ENCODE measurements around the gene MPG.

Gene MPG

DNA sequence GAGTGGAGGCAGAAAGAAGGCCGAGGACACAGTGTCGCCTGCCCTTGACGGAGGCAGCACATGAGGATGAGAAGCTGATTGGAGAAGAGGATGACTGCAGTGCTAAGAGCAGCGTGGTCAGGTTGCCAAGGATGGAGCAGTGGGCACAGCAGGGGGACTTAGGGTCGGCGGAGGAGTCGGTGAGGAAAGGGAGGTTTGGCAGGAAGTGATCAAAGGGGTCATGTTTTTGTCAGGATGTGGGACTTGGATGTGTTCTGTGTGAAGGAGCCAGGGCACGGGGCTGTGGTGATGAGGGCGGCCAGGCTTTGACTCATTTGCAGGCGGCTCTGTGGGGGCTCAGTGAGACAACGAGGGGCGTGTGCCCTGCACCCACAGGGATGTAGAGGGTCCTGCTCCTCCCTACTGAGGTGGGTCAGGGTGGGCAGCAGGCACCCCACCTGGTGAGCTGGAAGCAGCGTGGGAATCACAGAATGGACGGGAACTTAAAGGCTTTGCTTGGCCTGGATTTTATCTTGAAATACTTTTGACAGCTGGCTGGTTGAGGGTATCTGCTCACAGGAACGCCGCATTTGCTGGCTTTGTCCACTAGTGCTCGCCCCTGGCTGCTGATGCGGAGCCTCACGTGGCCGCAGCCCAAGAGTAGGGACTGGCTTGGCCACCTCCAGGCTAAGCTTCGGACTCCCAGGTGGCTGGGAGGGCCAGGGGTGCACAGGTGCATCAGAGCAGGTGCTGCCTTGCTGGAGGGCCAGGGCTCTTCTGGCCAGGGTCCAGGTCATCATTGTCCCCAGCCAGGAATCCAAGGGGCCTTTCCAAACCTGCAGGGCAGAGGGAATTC, 6.0 kb downstream of the MPG start:
- peak; percentile 64 for DNase-seq

DNA sequence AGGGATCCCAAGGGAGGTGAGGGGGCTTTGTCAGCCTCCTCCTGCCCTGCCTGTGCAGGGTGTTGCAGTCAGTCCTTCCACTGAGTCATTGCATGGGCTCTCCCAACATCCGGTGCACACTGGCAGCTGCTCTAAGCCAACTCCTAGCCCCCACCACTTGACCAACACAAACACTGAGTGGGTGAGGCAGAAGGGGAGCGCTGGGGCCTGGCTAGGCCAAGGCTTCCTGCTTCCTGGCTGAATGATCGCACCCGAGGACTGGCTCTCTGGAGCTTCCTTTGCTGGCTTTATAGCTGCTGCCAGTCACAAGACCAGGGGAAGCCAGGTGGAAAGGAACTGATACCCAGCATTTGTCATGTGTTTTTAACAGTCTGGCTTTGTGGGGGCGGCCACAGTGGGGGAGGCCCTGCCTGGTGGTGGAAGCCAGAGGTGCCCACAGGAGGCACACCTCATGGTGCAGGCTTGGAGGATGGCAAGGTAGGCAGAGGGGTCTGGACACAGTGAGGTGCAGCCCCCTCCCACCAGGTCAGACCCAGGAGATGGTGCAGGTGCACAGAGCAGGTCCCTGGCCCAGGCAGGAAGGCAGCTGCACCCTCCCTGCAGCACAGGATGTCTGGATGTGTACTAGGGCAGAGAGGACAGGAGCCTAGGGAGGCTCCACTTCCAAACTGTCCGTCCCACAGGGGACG, 6.8 kb downstream of the MPG start:
- DNase-seq, result peak; percentile 86

- no peak for DNase-seq
Measured at GRCh38 chr16:85407-85782, 7.4 kb downstream of the MPG start.

- DNase-seq, result no peak
Measured at GRCh38 chr16:85865-86264, 7.8 kb downstream of the MPG start.

- DNase-seq, result no peak
Measured at GRCh38 chr16:86483-86952, 8.5 kb downstream of the MPG start.

DNA sequence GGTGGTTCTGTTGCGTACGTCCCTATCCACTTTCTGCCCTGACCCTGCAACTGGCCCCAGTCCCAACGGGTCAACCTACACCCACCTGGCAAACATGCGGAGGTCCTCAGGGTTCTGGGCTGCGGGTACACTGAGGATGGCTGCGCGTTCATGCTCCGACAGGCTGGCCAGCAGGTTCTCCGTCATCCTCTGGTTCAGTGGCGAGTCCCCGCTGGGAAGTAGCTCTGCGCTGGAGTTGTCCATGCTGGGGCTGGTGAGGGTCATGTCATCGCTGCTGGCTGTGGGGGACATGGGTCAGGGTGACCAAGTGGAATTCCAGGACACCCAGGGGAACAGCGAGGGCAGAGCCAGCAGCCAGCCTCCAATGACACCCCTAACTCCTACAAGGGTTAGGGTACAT, 10.6 kb downstream of the MPG start:
- DNase-seq, result no peak

DNA sequence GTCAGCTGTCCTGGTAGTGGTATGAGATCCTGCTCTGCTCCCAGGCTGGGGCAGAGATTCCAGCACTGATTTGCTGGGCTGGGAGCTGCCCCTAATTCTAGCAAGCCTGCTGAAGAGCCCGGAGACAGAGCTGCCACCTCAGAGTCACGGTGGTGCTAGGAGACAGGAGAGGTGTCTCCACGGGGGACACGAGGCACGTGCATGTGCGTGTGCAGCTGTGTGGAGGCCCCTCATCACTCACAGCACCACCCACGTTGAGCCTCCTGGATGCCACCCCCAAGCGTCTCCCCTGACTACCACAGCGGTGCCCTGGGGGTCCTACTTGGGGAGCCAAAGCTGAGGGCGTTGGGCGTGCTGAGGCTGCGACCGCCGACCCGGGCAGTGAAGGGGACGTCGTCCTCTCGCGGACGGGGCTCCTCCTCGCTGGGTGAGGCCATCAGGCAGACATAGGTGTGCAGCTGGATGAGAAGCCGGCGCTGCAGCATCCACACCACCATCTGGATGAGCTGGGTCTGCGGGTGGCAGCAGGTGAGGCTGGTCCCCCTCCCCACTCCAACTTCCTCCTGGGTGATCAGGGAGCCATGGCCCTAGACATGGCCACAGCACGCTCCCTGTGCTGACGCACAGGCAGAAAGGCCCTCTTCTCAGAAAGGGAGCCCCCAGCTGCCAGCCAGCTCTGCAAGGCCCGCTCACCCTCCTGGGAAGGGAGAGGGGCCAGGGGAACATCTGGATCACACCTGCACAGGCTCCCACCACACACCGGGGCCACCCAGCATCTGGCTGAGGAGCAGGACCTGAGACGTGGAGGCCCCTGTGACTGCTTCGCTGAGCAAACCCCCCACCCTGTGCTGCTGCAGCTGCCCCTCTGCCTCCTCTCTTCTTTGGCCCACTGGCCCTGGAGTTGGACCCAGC, 11.6 kb downstream of the MPG start:
- no peak for DNase-seq

DNA sequence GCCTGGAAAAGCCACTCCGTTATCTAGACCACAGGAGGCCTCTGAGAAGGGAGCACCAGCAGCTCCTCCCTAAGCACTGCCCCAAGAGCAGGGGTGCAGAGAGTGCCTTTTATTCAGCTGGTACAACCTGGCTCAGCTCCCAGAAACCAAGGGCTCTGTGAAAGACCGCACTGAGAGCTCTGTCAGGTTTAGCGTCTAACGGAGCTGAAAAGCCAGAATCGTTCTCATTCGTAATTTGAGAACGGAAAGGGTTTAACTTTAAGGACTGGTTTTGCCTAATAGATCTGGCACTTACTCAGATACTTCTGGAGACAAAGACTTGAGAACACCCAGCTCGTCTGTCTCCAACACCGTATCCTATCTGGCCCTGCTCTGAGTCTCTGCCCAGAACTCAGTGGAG, 13.5 kb downstream of the MPG start:
- DNase-seq, result peak; percentile 91

- DNase-seq, result peak; percentile 39
Measured at GRCh38 chr16:92431-93339, 14.7 kb downstream of the MPG start.

GRCh38 chr16:94918-95265, 16.9 kb downstream of the MPG start:
- no peak for DNase-seq

GRCh38 chr16:96935-97381, 18.9 kb downstream of the MPG start:
- DNase-seq, result peak; percentile 85

DNA sequence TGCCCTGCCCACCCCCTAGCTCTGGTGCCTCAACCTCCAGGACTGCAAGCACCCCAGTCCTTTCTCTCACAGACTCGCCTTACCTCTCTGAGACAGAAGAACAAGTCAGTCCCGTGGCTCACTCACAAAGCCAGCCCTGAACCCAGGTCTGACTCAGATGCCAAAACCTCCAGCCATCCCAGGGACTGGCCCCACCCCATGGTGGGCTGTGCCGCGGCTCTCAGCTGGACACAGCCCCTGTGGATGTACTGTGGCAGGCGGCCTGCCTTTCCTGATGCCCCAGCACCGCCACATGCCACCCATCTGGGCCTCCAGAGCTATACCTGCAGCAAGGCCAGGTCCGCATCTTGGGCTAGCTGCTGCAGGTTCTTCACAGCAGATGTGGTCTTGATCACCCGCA, 19.8 kb downstream of the MPG start:
- no peak for DNase-seq

DNA sequence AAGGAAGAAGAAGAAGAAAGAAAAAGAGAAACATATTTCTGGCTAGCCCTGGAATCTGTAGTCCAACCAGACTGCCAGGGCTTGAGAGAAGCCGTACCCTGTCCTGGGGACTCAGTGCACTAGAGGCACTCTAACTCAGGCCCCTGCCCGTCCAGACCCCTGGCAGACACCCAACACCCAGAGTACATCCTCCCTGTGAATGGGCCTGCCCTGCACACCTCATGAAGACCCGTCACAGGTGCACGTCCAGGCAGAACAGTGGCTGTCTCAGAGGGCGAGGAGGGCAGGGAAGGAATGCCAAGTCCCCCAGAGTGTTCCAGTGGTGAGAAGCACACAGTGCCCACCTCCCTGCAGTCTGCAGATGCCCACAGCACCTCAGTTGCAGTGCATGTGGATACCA, 23.0 kb downstream of the MPG start:
- DNase-seq, result no peak

DNA sequence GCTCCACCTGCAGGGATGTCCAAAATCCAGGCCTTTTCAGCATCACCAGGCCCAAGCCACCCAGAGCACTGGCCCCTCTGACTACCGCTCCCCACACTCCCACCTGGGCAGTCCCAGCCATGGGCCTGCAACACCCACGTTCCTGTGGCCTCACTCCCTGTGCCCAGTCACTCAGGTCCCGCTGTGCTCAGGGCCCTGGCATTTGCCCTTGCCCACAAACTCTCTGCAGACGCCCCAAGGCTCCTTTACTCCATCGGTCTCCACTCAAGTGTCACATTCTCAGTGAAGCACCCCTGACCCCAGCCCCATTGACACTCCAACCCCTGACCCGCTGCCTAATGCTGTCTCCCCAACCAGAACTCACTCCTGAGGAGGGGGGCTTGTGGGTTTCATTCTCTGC, 23.6 kb downstream of the MPG start:
- DNase-seq, result no peak

- no peak for DNase-seq
Measured at GRCh38 chr16:102060-102855, 24.2 kb downstream of the MPG start.

DNA sequence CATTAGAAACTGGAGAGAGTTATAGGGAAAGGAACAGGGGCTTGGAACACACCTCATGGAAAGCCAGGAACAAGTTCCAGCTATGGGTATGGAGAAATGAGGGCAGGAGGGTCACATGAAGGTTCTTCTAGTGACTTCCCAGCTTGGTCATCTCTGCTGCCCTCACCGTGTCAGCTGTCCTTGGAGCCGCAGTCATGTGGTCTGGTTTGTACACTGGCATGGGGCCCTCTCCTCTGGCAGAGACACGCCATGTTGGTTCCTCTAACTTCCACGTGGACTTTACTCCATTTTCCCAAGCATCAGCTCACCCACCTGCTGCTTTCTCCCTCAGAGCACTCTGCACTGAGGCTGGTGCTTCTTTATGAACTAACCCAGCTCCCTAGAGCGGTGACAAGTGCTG, 26.3 kb downstream of the MPG start:
- DNase-seq, result no peak

DNA sequence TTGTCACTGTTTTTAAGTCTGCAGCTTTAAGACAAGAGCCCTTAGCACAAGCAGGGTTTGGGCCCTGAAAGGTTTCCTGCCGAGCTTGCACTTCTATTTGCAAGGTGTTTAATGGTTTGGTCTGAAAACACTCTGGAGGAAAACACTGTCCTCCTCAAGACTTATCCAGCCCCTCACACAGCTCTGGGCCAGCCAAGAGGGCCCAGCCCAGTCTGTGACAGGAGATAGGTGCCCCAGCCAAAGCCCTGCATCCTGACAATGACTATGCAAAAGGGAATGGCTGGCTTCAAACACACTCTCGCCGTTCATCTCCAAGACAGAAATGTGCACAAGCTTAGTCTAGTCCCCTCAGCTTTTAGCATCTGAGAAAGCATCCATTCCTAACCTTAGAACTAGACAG, 26.9 kb downstream of the MPG start:
- no peak for DNase-seq

GRCh38 chr16:105521-105920, 27.5 kb downstream of the MPG start:
- DNase-seq, result no peak

DNA sequence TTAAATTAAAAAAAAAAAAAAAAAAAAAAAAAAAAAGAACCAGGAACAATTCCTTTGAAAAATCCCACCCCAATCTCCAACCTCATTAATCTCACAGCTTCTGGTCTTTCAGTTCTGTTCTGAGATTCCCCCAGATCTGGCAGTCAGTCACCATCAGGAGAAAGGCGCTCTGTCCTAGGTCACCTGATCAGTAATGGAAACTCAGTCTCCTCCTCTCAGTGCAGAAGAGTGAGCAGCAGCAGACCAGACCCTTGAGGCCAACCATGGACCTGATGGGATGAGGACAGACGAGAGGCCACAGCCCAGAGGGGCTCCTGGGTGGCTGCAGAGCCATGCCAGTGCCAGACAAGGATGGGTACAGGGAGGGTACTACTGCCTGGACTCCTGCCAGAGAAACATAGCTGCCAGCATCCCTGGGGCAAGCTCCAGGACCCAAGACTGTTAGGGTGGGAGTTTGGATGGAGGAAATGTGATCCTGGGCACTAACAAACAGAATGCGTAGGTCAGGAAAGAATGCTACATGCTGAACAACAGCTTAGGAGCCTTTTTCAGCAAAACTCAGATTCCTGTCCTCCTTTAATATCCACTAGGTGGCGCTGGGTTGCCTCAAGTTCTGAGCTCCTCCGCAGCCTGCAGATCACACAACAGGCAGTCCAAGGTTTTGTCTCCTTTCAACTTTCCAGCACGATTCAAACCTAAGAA, 28.7 kb downstream of the MPG start:
- peak; percentile 68 for DNase-seq

GRCh38 chr16:112153-112840, 34.3 kb downstream of the MPG start:
- DNase-seq, result no peak

All from NCI-H1092 treated with DMSO at 0.1 percent for 48 hours (cell line).